Spleen (tissue), 7 donors: ENCODE measurements around the gene EGLN3.

Source experiments
- POLR2A ChIP-seq, 3 donors: fragments of 450-650 bp; IDR thresholded peaks; one replicate each; pipeline ENCODE4 v1.5.1; 2017; ENCODE audit warnings: antibody characterized with exemption in 3 of 3, mild to moderate bottlenecking in 1 of 3
- POLR2AphosphoS5 ChIP-seq, 3 donors: sonication (generic); formaldehyde crosslinking; IDR thresholded peaks; one replicate each; pipeline ENCODE4 v1.5.1; 2017; ENCODE audit warnings: antibody characterized with exemption in 3 of 3
- TF ChIP-seq, protein P1 (sequence below), 11 experiments: fragments of 200-600 bp in 7 of 11; fragments of 450-650 bp in 4 of 11; sonication (generic) in 4 of 11; IDR thresholded peaks in 8 of 11; conservative IDR thresholded peaks in 3 of 11; 1 replicate in 7 of 11; 2 replicates in 4 of 11; pipeline versions ENCODE4 v1.4.0 to v1.8.0; 2016 to 2021; ENCODE audit warnings: antibody characterized with exemption in 11 of 11, inconsistent platforms in 4 of 11, mild to moderate bottlenecking in 1 of 11
- donor health status: DM: no; HTN: no; CAD: no; lungs with moderate emphysema.
- donor health status: DM: no; HTN: no; CAD: no.
- donor health status: DM: no; HTN: no; CAD: no.

- TF ChIP-seq, protein P1, sequence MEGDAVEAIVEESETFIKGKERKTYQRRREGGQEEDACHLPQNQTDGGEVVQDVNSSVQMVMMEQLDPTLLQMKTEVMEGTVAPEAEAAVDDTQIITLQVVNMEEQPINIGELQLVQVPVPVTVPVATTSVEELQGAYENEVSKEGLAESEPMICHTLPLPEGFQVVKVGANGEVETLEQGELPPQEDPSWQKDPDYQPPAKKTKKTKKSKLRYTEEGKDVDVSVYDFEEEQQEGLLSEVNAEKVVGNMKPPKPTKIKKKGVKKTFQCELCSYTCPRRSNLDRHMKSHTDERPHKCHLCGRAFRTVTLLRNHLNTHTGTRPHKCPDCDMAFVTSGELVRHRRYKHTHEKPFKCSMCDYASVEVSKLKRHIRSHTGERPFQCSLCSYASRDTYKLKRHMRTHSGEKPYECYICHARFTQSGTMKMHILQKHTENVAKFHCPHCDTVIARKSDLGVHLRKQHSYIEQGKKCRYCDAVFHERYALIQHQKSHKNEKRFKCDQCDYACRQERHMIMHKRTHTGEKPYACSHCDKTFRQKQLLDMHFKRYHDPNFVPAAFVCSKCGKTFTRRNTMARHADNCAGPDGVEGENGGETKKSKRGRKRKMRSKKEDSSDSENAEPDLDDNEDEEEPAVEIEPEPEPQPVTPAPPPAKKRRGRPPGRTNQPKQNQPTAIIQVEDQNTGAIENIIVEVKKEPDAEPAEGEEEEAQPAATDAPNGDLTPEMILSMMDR (IDR thresholded peaks at IDR 0.05 in 8 of 11, conservative IDR thresholded peaks at IDR 0.05 in 3 of 11), result no peak
- TF ChIP-seq POLR2A (IDR thresholded peaks at IDR 0.05) (no peak), POLR2AphosphoS5 (IDR thresholded peaks at IDR 0.05) (no peak)
These were observed 35.2 kb downstream of the EGLN3 start for GRCh38 chr14:33915682-33916081.
